Stimulated activated CD4-positive, alpha-beta T cell treated with anti-CD3 and anti-CD28 coated beads, Interleukin-4, amount 100 ng/mL, for 1 hour (primary cell): ENCODE data around the gene TIMM44.
"Not testable (repeated sequence)": the region's sequence is repeated elsewhere in the genome, so short reads cannot be mapped to it uniquely, and the experiment has no call there.

ENCODE experiments used
- DNase-seq: peaks from one replicate; pipeline ENCODE4 v3.0.0-alpha.2; 2020

The TIMM44 gene

DNA sequence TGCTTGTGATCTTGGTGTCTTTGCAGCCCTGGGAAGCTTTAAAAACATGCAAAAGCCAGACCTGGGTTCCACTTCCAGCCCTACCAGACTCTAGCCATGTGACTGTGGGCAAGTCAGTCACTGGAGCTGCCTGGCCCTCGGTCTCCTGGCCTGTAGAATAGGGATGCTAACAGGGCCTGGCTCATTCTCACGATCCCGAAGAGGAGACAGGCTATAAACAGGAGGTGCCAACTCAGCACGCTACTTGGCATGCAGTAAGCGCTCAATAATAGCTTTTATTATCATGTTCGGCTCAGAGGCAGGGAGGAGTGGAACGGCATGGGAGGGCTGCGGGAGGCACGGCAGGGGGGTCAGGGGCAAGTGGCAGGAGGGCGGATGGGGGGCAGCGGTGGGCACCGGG is 19.2 kb downstream of the TIMM44 start:
- DNase-seq = no peak

- no peak for DNase-seq
Observed at GRCh38 chr19:7923295-7924191, 19.9 kb downstream of the TIMM44 start.

DNA sequence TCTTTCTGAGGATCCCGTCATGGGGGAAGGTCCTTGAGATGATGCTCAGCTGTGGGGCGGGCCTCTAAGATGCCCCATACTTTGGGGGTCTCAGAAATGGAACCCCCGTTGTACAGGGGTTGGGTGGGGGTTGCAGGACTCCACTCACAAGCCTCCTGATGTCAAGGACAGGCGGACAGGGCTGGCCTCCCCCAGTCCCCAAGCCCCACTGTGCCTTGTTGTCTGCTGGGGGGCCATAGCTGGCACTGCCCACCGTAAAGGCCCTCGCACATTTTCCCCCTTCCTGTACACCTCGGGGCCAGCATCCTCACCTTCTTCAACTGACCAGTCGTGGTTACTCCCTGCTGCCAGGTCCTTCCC is 20.6 kb downstream of the TIMM44 start:
- DNase-seq = no peak

- no peak for DNase-seq
Observed at GRCh38 chr19:7921967-7922835, 21.3 kb downstream of the TIMM44 start.

DNA sequence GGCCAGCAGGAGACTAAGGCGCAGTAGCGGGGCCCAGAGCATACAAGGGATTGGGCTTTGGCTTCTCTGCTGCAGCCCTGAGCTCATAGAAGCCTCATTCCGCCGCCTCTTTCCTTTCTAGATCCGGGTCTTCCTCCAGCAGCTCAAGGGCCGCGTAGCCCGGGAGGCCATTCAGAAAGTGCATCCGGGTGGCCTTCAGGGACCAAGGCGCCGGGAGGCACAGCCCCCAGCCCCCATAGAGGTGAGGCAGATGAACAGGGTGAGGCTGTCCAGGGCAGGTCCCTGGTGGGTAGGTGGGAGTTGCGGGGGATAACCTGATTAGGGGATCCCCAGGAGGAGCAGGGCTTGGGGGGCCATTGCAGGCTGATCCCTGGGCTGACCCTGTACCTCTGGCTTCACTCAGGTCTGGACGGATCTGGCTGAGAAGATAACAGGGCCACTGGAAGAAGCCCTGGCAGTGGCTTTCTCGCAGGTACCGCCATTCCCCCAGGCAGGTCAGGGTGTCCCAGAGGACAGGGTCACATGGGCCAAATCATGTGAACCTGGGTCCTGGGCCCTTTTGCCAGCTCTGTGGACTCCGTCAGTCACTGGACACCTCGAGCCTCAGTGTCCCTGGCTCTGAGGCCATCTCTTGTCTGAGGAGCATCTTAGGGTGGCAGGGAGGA is 22.0 kb downstream of the TIMM44 start:
- no peak for DNase-seq

DNA sequence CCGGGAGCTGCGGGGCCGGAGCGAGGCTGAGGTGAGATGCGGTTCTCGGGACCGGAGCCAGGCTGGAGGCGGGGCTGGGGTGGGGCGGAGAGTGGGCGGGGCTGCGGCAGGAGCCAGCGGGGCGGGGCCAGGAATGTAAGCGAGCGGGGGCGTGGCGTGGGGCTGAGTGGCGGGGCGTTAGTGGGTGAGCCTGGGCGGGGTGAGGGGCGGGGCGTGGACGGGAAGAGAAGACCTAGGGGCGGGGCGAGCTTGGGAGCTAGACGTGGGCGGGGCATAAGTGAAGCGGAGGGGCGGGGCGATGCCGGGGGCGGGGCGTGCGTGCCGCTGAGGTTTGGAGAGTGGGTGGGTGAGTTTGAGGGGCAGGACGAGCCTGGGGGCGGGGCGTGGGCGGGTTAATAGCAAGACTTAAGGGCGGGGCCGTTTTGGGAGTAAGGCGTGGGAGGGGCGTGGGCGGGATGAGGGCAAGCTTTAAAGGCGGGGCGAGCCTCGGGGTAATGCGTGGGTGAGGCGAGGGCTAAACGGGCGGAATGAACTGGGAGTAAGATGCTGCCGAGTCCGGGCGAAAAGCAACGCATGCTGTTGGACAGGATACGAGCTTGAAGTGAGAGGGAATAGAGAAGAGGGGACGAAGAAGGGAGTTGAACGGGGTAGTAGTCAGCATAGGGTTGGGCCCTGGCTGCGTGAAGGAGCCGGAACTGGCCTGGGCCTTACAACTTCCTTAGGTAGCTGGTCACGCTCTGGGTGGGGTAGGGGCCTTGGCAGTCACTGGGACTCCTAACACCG is 22.8 kb downstream of the TIMM44 start:
- DNase-seq = peak; percentile 100

- peak; percentile 96 for DNase-seq
Observed at GRCh38 chr19:7919610-7920518, 23.6 kb downstream of the TIMM44 start, which contains the start of gene SNAPC2. Gene SNAPC2, plus strand, starts transcription at chr19:7920338. Its CDS starts 29 bp downstream, at chr19:7920367.

GRCh38 chr19:7918615-7919421 is 24.6 kb downstream of the TIMM44 start:
- no peak for DNase-seq

GRCh38 chr19:7918062-7918614 is 25.3 kb downstream of the TIMM44 start:
- not testable (repeated sequence) for DNase-seq

DNA sequence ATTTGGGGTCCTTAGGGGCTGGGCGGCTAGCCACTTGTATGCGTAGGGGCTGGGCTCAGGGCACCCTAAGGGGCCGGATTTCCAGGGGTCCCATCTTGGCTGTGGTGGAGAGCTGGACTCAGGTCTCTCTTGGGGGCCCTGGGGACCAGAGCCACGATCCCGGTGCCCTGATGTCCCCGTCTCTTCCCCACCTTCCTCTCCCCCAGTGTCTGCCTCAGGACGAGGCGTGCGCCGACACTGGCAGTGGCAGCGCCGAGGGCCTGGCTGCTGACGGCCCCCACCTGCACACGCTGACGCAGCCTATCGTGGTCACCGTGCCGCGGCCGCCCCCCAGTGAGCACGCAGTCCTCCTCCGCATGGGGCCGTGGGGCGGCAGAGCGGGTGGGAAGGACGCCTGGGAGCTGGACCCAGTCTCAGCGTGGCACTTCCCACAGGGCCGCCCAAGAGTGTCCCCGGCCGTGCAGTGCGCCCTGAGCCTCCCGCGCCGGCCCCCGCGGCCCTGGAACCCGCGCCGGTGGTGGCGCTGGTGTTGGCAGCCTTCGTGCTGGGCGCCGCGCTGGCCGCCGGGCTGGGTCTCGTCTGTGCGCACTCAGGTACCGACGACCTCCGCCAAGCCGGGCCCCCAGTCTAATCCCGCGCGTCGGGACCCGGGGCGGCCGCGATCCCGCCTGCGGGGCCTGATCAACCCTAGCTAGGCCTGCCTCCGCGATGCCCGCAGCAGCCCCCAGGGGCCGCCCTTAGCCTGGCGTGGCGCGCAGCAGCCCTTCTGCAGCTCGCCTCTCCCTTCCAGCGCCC is 26.0 kb downstream of the TIMM44 start:
- peak; percentile 67 for DNase-seq

GRCh38 chr19:7916955-7917266 is 26.6 kb downstream of the TIMM44 start:
- DNase-seq = no peak

DNA sequence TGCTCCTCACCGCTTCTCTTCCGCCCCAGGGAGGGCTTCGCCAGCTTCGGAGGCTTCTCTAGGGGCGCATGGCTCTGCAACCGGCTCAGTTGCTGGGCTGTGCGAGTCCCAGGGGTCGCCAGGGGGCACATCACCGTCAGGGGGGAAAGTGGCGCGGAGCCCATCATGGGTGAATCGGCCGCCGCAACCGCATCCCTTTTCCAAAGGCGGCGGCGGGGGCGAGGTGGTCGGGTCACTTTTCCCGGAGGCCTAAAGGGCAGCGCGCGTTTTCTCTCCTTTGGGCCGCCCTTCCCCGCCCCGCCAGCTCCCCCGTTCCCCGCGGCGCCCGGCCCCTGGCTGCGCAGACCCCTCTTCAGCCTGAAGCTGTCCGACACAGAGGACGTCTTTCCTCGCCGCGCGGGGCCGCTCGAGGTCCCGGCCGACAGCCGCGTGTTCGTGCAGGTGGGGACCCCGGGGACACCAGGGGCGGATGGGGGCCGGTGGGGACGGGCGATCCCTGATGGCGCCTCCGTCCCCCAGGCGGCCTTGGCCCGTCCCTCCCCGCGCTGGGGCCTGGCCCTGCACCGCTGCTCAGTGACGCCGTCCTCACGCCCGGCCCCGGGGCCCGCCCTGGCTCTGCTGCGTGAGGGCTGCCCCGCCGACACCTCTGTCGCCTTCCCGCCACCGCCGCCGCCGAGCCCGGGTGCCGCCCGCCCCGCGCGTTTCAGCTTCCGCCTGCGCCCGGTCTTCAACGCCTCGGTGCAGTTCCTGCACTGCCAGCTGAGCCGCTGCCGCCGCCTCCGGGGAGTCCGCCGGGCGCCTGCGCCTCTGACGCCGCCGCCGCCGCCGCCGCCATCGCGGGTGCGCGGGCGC is 27.1 kb downstream of the TIMM44 start:
- DNase-seq = peak; percentile 60

DNA sequence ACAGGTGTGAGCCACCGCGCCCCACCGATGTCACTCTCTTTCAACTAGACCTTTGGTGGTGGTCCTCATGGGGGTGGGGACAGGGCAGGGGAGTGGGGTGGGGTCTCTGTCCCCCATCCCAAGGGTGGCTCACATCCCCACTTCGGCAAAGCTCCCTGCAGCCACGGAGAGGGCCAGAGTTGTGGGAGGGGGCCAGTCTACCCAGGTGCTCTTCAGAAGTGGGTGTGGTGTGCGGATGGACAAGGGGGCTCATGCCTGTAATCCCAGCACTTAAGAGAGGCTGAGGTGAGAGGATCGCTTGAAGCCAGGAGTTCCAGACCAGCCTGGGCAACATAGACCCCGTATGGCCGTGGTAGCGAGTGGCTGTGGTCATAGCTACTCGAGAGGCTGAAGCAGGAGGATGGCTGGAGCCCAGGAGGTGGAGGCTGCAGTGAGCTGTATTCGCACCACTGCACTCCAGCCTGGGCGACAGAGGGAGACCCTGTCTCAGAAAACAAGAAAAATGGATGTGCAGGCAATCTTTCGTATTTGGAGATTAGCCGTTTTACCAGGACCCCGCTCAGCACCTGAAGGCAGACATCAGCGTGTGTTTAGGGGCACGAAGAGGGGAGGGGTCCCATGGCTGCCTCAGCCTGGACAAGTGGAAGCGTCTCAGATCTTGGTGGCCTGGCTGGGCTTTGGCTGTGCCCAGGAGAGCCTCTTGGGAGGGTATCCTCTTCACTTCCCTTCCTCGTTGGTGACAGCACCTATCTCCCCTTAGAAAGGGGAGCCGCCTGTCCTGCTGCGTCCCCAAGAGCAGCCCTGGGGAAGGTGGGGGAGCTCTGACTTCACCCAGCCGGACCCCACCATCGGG is 28.0 kb downstream of the TIMM44 start:
- no peak for DNase-seq

GRCh38 chr19:7914598-7915045 is 28.8 kb downstream of the TIMM44 start, which contains the start of gene TGFBR3L:
Gene TGFBR3L, plus strand, starts transcription at chr19:7914830.
- no peak for DNase-seq

- DNase-seq = no peak
Observed at GRCh38 chr19:7914099-7914498, 29.4 kb downstream of the TIMM44 start.

GRCh38 chr19:7913652-7914051 is 29.8 kb downstream of the TIMM44 start:
- no peak for DNase-seq
